Activated B cell treated with CpG ODN at 0.5 μM for 24 hours (primary cell): Measurements from ENCODE around the gene PRMT3. TPM values are rescaled to one million over a fixed set of nuclear protein-coding genes. Genes with fewer than 3 reads are reported as not detected.

Experiments
- ATAC-seq: fragments of 200-7000 bp; cut with Tn5 transposase; one replicate; pipeline ENCODE4 v1.10.0; 2021; ENCODE audit warnings: low read depth, mild to moderate bottlenecking, moderate library complexity
- CTCF ChIA-PET: fragments of 350-600 bp; sonication (Branson Sonifier 250); formaldehyde crosslinking; loops from one replicate; lab custom pipeline; 2021; ENCODE audit warnings: antibody characterized with exemption; lab: Charles Lee
- POLR2A ChIA-PET: fragments of 350-600 bp; sonication (Branson Sonifier 250); formaldehyde crosslinking; loops from one replicate; lab custom pipeline; 2021; ENCODE audit warnings: antibody characterized with exemption; lab: Charles Lee
- DNase-seq: peaks from one replicate; pipeline ENCODE4 v3.0.0; 2022
- H3K27ac Mint-ChIP-seq: one replicate; pipeline ENCODE4 v1.8.0; 2020; ENCODE audit warnings: mixed read lengths
- H3K27me3 Mint-ChIP-seq: one replicate; pipeline ENCODE4 v1.8.0; 2021; ENCODE audit warnings: mixed read lengths
- H3K36me3 Mint-ChIP-seq: one replicate; pipeline ENCODE4 v1.8.0; 2021; ENCODE audit warnings: low read depth, mixed read lengths
- H3K4me1 Mint-ChIP-seq: one replicate; pipeline ENCODE4 v1.8.0; 2021; ENCODE audit warnings: mixed read lengths
- H3K4me3 Mint-ChIP-seq: one replicate; pipeline ENCODE4 v1.8.0; 2020; ENCODE audit warnings: mild to moderate bottlenecking, mixed read lengths
- H3K9me3 Mint-ChIP-seq: one replicate; pipeline ENCODE4 v1.8.0; 2020; ENCODE audit warnings: mixed read lengths
- intact Hi-C: fragments of 100-400 bp; cut with micrococcal nuclease; formaldehyde crosslinking; loops from one replicate; pipeline ENCODE4 v1.15.1; 2024
- total RNA-seq: library from RNA; stranded (reverse); gene quantifications from 2 replicates; pipeline ENCODE4 v1.2.3, GENCODE V29; 2022
- TF ChIP-seq, protein P1 (sequence below): fragments of 200-600 bp; IDR thresholded peaks from one replicate; pipeline ENCODE4 v1.8.0; 2022; ENCODE audit warnings: antibody characterized with exemption, mild to moderate bottlenecking

PRMT3 gene
- total RNA-seq, 1 donor from 2014 or later = 24.9 TPM

DNA sequence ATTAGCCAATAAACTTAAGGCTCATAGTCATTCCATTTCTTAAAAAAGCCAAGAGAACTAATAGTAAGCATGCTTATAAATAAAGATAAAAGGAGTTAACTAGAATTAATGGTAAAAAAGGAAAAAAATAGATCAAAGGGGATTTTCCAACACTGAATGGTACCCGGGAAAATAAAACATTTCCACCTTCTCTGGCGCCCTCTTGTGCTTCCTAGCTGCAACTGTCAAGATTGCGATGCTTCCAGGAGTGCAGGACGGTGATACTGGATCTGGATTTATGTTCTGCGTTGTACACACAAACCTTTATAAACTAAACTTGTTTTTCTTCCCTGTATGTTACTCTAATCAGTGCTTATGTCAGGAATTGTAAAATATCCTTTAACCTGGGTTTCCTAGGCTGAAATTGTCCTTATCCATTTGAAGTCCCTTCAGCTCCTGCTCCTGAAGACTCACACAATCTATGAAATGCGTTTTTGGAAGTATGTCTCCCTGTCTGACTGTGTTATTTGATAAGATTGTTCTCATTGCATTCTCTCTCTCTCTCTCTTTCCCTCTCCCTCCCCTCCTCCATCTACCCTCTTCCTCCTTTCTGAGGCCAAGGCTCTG lies 33.6 kb upstream of the PRMT3 start:
- POLR2A ChIA-PET = interaction anchor here (0.7 to 1.2 kb wide), 3 partner anchors 10 to 19 kb away, joined by 3 to 8 read pairs (median 3); no protein-coding TSS in a partner anchor
- CTCF ChIA-PET = interaction anchor here (0.6 to 4.8 kb wide), 6 partner anchors 13 to 229 kb away, joined by 3 to 33 read pairs (median 4); no protein-coding TSS in a partner anchor
- H3K27ac Mint-ChIP-seq = no peak overlapping the region
- no peaks in the 10 kb centered on the region for H3K36me3 Mint-ChIP-seq
- ATAC-seq = no peak
- DNase-seq = no peak
- H3K4me1 Mint-ChIP-seq = peaks cover 4% of the 10 kb centered on the region
- H3K27me3 Mint-ChIP-seq = peaks cover 9% of the 10 kb centered on the region
- H3K4me3 Mint-ChIP-seq = no peak overlapping the region
- TF ChIP-seq, protein P1, sequence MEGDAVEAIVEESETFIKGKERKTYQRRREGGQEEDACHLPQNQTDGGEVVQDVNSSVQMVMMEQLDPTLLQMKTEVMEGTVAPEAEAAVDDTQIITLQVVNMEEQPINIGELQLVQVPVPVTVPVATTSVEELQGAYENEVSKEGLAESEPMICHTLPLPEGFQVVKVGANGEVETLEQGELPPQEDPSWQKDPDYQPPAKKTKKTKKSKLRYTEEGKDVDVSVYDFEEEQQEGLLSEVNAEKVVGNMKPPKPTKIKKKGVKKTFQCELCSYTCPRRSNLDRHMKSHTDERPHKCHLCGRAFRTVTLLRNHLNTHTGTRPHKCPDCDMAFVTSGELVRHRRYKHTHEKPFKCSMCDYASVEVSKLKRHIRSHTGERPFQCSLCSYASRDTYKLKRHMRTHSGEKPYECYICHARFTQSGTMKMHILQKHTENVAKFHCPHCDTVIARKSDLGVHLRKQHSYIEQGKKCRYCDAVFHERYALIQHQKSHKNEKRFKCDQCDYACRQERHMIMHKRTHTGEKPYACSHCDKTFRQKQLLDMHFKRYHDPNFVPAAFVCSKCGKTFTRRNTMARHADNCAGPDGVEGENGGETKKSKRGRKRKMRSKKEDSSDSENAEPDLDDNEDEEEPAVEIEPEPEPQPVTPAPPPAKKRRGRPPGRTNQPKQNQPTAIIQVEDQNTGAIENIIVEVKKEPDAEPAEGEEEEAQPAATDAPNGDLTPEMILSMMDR = no peak
- intact Hi-C loops = loop anchor here (1.0 to 10.0 kb wide), 4 partner anchors 226 to 789 kb away; no protein-coding TSS in a partner anchor
- no peaks in the 10 kb centered on the region for H3K9me3 Mint-ChIP-seq

DNA sequence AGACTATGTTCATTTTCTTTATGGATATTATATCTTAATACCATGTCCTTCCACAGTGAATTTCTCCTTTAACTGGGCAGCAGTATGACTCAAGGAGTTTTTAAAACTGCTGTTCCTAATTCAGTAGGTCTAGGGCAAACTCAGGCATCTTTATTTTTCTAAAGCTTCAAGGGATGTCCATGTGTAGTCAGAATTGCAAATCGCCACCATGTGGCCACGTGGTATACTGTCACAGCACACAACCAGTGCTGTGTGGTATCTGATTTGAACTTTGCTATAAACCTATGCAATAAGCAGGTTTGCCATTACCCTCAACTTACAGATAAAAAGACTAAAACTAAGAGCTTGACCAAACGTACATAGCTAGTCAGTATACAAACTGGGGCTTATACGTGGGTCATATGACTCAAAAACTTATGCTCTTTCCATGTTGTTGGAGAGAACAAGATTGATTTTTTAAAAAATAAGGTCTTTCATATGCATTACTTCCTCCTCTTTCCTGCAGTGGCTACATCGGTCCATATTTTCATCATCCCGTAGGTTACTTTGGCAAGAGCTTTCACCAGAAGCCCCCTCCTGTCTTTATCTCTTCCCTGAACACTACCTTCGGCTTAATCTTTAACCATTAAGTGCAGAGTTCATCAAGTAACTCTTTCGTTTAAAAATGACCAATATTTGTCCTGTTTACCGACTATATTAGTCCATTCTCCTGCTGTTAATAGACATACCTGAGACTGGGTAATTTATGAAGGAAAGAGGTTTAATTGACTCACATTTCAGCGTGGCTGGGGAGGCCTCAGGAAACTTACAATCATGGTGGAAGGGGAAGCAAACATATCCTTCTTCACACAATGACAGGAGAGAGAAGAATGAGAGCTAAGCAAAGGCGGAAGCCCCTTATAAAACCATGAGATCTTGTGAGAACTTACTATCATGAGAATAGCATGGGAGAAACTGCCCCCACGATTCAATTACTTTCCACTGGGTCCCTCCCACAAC lies 32.0 kb upstream of the PRMT3 start:
- ChIA-PET POLR2A (no interaction called here), CTCF (interaction anchor here (0.9 to 4.8 kb wide), 4 partner anchors 9 to 231 kb away, joined by 4 to 33 read pairs (median 5); no protein-coding TSS in a partner anchor)
- Mint-ChIP-seq H3K36me3 (no peaks in the 10 kb centered on the region), H3K4me3 (no peak overlapping the region), H3K9me3 (no peaks in the 10 kb centered on the region), H3K4me1 (peaks cover 8% of the 10 kb centered on the region), H3K27me3 (peaks cover 7% of the 10 kb centered on the region), H3K27ac (no peak overlapping the region)
- ATAC-seq (peak; percentile 80), DNase-seq (no peak)
- TF ChIP-seq, protein P1 = no peak
- intact Hi-C loops = loop anchor here (2.0 to 10.0 kb wide), 3 partner anchors 405 to 791 kb away; no protein-coding TSS in a partner anchor

DNA sequence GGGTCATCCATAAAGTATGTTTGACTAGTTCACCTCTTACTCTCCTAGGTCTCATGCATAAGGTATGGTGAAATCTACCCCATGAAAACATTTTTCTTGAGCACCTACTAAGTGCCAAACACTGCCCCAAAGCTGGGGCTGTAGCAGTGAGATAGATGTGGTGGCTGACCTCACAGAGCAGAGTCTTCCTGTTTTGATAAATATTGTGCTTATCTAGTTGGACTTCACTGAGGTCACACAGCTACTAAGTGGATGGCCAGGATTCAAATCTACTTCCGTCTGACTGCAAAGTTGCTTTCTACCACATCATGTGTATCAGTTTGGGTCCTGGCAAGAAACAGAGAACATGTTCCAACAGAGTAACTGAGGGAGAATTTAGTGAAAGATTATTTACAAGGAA lies 30.4 kb upstream of the PRMT3 start:
- Mint-ChIP-seq H3K9me3 (no peaks in the 10 kb centered on the region), H3K4me1 (peaks cover 14% of the 10 kb centered on the region), H3K27me3 (peaks cover 2% of the 10 kb centered on the region), H3K36me3 (no peaks in the 10 kb centered on the region), H3K27ac (no peak overlapping the region), H3K4me3 (no peak overlapping the region)
- no peak for DNase-seq
- CTCF ChIA-PET = no interaction called here
- POLR2A ChIA-PET = no interaction called here
- intact Hi-C loops = loop anchor here (10.0 kb wide), 1 partner anchor 792 kb away; no protein-coding TSS in a partner anchor
- no peak for ATAC-seq
- TF ChIP-seq, protein P1 = no peak

DNA sequence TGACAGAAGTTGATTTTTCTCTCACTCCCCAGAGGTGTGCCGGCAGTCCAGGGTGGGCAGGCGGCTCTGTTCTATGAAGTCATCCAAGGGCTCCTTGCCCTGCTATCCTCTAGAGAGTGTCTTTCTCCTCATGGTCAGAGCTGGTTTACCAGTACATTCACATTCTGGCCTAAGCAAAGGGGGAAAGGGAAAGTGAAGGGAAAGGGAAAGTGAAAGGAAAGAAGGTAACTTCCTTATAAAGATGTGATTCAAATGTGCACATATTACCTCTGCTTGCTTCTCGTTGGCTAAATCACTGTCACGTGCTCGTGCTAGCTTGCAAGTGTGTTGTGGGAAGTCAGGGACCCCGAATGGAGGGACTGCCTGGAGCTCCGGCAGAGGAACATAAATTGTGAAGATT lies 26.9 kb upstream of the PRMT3 start:
- intact Hi-C loops = loop anchor here (5.0 to 10.0 kb wide), 3 partner anchors 1118 to 1966 kb away; partner anchors contain the start of genes E2F8, LDHA and SPTY2D1
- TF ChIP-seq, protein P1 = no peak
- Mint-ChIP-seq H3K4me1 (peaks cover 36% of the 10 kb centered on the region), H3K4me3 (peak overlapping the region; percentile 72), H3K27me3 (no peaks in the 10 kb centered on the region), H3K27ac (peak overlapping the region; percentile 79), H3K9me3 (no peaks in the 10 kb centered on the region), H3K36me3 (peaks cover 2% of the 10 kb centered on the region)
- peak; percentile 63 for ATAC-seq
- no peak for DNase-seq
- ChIA-PET POLR2A (interaction anchor here (1.3 kb wide), 1 partner anchor 26 kb away, joined by 6 read pairs; no protein-coding TSS in a partner anchor), CTCF (no interaction called here)
